ENCODE results near the gene EIF4E1B. TPM values are rescaled to one million over a fixed set of nuclear protein-coding genes. Genes with fewer than 3 reads are reported as not detected.
"Not testable (repeated sequence)": the region's sequence is repeated elsewhere in the genome, so short reads cannot be mapped to it uniquely, and the experiment has no call there.

EIF4E1B gene
- total RNA-seq, 2 experiments from 2014 or later = not detected

DNA sequence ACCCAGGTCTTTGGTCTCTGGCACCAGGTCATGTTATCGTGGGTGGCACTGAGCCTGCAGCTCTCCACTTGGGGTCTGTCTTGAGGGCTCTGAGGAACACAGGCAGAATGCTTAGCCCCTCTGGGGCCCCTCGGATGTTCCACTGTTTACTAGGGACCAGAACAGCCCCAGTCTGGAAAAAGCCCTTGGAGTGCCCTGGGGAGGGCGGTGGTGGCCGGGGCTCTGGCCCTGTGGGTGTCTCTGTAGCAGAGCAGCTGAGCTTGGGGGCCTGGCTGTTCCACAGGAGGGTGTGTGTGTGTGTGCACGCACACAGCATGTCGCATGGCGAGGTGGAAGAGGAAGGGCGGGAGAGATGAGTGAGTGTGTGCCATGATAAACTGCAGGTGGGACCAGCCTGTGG lies 35.9 kb upstream of the EIF4E1B start:
- Mint-ChIP-seq H3K4me3 (no peak overlapping the region), H3K27me3 (peaks cover 2% of the 10 kb centered on the region), H3K36me3 (ENCODE audit: low read depth) (no peaks in the 10 kb centered on the region), H3K27ac (no peak overlapping the region), H3K4me1 (peaks cover 5% of the 10 kb centered on the region), H3K9me3 (ENCODE audit: low read depth) (no peaks in the 10 kb centered on the region)
- no peak for DNase-seq
- intact Hi-C loops (cut with DNase I, micrococcal nuclease) = no loop called here
- POLR2A ChIA-PET = no interaction called here
- CTCF ChIA-PET = interaction anchor here (0.5 to 0.8 kb wide), 2 partner anchors 9 to 66 kb away, joined by 3 read pairs; no protein-coding TSS in a partner anchor
- no peak for ATAC-seq

DNA sequence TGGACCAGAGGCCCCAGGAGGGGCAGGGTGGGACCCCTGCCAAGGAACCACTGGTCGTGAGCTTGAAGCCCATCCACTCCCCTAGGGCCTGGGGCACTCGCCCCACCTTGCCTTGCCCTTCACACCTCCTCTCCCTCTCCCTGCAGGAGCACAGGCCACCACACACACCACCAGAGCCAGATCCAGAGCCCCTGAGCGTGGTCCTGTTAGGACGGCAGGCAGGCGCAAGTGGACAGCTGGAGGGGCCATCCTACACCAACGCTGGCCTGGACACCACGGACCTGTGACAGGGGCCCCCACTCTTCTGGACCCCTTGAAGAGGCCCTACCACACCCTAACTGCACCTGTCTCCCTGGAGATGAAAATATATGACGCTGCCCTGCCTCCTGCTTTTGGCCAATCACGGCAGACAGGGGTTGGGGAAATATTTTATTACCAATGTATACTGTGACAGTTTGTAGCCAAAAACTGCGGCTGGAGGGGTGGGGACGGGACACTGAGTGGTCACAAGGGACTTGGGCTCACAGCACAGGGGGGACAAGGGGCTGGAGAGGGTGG lies 35.0 kb upstream of the EIF4E1B start:
- H3K4me1 Mint-ChIP-seq = peaks cover 8% of the 10 kb centered on the region
- ChIA-PET POLR2A (interaction anchor here (0.6 kb wide), 1 partner anchor 12 kb away, joined by 4 read pairs; no protein-coding TSS in a partner anchor), CTCF (no interaction called here)
- H3K4me3 Mint-ChIP-seq = no peak overlapping the region
- intact Hi-C loops (cut with DNase I, micrococcal nuclease) = no loop called here
- no peaks in the 10 kb centered on the region for H3K9me3 Mint-ChIP-seq (ENCODE audit: low read depth)
- DNase-seq = no peak
- no peaks in the 10 kb centered on the region for H3K36me3 Mint-ChIP-seq (ENCODE audit: low read depth)
- H3K27me3 Mint-ChIP-seq = peaks cover 2% of the 10 kb centered on the region
- no peak overlapping the region for H3K27ac Mint-ChIP-seq
- no peak for ATAC-seq

DNA sequence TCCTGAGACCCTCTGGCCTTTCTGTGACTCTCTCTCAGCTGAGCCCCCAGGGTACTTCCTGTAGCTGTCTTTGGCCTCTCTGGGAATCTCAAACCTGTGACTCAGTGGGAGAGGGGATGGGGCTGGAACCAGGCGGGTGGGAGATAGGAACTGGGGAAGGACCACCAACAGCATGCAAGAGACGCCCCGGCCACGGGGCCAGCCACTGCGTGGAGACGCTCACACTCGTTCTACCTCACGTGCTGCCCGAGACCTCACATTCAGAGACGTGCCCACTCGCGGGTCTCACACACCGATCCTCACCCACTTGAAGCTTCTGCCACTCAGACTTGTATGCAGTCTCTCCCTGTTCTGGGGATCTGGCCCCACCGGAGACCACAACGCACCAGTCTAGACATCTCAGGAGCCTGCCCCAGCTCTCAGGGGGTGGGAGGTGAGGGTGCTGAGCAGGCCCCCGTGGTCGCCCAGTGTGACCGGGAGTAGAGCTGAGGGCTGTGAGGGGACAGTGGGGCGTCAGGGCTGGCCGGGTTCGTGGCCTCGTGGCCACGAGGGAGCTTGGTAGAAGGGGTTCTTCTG lies 34.3 kb upstream of the EIF4E1B start:
- H3K9me3 Mint-ChIP-seq (ENCODE audit: low read depth) = no peaks in the 10 kb centered on the region
- intact Hi-C loops (cut with DNase I, micrococcal nuclease) = loop anchor here in 1 of 2 experiments (2.0 kb wide), 1 partner anchor 53 kb away; no protein-coding TSS in a partner anchor
- peak overlapping the region; percentile 48 for H3K4me3 Mint-ChIP-seq
- peaks cover 2% of the 10 kb centered on the region for H3K27me3 Mint-ChIP-seq
- DNase-seq (no peak), ATAC-seq (no peak)
- H3K36me3 Mint-ChIP-seq (ENCODE audit: low read depth) = no peaks in the 10 kb centered on the region
- ChIA-PET POLR2A (interaction anchor here (0.6 kb wide), 1 partner anchor 1526 kb away, joined by 3 read pairs; no protein-coding TSS in a partner anchor), CTCF (interaction anchor here (0.5 to 1.0 kb wide), 5 partner anchors 9 to 115 kb away, joined by 3 to 5 read pairs (median 3); no protein-coding TSS in a partner anchor)
- H3K27ac Mint-ChIP-seq = peak overlapping the region; percentile 68
- peaks cover 8% of the 10 kb centered on the region for H3K4me1 Mint-ChIP-seq

DNA sequence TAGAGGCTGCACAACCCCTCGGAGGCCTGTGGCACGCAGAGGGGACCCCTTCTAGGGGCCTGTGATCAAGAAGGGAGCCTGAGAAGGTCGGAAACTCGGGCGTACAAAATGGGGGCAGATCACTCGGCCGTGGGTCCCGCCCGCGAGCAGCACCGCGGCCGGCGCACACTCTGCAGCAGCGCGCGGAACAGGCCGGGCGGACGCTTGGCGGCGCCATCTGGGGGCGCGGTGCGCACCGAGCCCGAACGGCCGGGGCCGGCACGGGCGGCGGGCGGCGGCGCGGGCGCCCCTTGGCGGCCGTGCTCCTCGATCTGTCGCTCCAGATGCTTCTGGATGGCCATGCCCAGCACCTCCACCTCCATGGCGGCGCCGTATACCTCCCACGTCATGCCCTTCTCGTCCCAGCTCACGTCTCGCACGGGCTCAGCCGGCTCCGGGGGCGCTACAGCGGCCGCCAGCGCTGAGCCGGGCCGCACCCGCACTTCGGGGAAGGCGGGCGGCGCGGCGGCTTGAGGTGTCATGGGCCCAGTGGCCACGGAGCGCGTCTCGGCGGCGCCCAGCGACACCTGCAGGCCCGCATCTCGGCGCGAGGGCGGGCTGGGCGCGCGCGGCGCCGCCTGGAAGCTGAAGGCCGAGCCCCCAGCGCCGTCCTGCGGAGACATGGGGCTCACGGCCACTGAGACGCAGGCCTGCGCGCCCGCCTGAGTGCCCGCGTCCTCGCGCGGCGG lies 33.6 kb upstream of the EIF4E1B start:
- H3K9me3 Mint-ChIP-seq (ENCODE audit: low read depth) = no peaks in the 10 kb centered on the region
- H3K27ac Mint-ChIP-seq = peak overlapping the region; percentile 68
- no peaks in the 10 kb centered on the region for H3K36me3 Mint-ChIP-seq (ENCODE audit: low read depth)
- intact Hi-C loops (cut with DNase I, micrococcal nuclease) = loop anchor here (1.0 to 2.0 kb wide), 4 partner anchors 13 to 181 kb away; partner anchors contain the start of genes CLTB (in 2 of the 2), FAF2 (in 1 of the 2) and GPRIN1 (in 1 of the 2)
- H3K4me3 Mint-ChIP-seq = peak overlapping the region; percentile 48
- CTCF ChIA-PET = interaction anchor here (0.7 to 1.0 kb wide), 3 partner anchors 10 to 73 kb away, joined by 3 to 5 read pairs (median 3); no protein-coding TSS in a partner anchor
- H3K4me1 Mint-ChIP-seq = peaks cover 8% of the 10 kb centered on the region
- POLR2A ChIA-PET = interaction anchor here (0.6 kb wide), 2 partner anchors 30 to 1526 kb away, joined by 3 read pairs; no protein-coding TSS in a partner anchor
- ATAC-seq (peak; percentile 87), DNase-seq (peak; percentile 81)
- peaks cover 2% of the 10 kb centered on the region for H3K27me3 Mint-ChIP-seq

DNA sequence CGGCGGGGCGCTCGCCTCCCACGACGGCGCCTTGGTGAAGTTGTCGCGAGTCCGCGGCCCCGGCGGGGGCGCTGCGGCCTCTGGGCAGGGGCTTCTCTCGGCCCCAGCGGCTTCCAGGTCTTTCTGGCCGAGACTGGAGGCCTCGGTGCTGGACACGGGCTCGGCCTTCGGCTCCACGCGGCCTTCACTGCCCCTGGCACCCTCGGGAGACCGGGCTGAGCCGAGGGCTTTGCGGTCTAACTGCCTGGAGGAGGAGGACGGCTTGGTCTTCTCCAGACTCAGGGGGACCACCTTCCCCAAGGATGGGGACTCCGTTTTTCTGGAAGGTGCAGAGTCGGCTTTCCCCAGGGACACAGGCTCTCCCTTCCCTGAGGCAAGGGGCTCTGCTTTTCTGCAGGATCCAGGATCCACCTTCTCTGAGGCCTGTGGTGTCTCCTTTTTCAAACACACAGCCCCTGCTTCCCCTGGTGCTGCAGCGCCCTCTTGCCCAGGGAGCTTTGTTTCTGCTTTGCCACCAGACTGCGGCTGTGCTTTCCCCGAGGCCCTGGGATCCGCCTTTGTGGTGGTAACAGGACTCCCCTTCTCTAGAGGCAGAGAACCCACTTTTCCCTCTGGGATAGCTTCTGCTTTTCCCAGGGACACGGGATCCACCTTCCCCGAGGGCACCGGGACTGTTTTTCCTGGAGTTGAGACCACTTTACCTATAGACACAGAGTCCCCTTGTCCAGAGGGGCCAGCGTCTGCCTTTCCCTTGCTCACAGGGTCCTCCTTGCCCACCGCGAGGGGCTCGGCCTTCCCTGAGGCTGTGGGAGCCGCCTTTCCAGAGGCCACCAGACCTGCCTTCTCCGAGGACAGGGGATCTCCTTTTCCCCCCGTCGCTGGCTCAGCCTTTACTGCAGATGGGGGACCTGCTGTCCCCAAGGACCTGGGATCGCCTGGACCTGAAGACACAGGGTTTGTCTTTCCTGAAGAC lies 32.8 kb upstream of the EIF4E1B start:
- CTCF ChIA-PET = interaction anchor here (0.6 to 0.7 kb wide), 3 partner anchors 15 to 376 kb away, joined by 3 read pairs; no protein-coding TSS in a partner anchor
- DNase-seq (peak; percentile 55), ATAC-seq (no peak)
- intact Hi-C loops (cut with DNase I, micrococcal nuclease) = loop anchor here (1.0 to 2.0 kb wide), 4 partner anchors 13 to 181 kb away; partner anchors contain the start of genes CLTB (in 2 of the 2), FAF2 (in 1 of the 2) and GPRIN1 (in 1 of the 2)
- no peaks in the 10 kb centered on the region for H3K36me3 Mint-ChIP-seq (ENCODE audit: low read depth)
- H3K27ac Mint-ChIP-seq = no peak overlapping the region
- H3K4me1 Mint-ChIP-seq = peaks cover 8% of the 10 kb centered on the region
- peak overlapping the region; percentile 24 for H3K4me3 Mint-ChIP-seq
- H3K27me3 Mint-ChIP-seq = peaks cover 2% of the 10 kb centered on the region
- H3K9me3 Mint-ChIP-seq (ENCODE audit: low read depth) = no peaks in the 10 kb centered on the region
- POLR2A ChIA-PET = interaction anchor here (0.6 kb wide), 1 partner anchor 29 kb away, joined by 3 read pairs; no protein-coding TSS in a partner anchor

DNA sequence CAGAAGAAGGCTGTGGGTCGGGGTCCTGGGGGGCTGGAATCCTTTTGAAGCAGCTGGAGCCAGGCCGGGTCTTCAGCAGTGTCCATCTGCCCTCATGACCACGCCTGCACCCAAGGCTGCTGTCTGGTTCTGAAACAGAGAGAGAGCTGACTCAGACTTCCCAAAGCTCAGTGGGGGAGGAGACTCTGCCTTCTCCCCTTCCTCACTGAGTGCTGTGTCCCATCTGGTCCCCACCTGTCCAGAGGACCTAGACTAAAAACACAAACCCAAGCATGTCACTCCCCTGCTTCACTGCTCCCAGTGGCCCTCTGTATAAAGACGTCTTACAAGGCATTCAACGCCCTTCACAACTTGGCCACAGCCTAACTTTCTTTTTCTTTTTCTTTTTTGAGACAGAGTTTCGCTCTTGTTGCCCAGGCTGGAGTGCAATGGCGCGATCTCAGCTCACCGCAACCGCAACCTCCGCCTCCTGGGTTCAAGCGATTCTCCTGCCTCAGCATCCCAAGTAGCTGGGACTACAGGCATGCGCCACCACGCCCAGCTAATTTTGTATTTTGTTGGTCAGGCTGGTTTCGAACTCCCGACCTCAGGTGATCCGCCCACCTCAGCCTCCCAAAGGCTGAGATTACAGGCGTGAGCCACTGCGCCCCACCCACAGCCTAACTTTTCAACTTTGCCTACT lies 30.6 kb upstream of the EIF4E1B start:
- ATAC-seq (peak; percentile 18), DNase-seq (peak; percentile 43)
- H3K9me3 Mint-ChIP-seq (ENCODE audit: low read depth); H3K36me3 Mint-ChIP-seq (ENCODE audit: low read depth); H3K27me3 Mint-ChIP-seq; intact Hi-C loops (cut with DNase I, micrococcal nuclease); H3K27ac Mint-ChIP-seq; H3K4me1 Mint-ChIP-seq; H3K4me3 Mint-ChIP-seq: not testable (repeated sequence)
- ChIA-PET POLR2A (interaction anchor here (0.7 kb wide), 1 partner anchor 30 kb away, joined by 3 read pairs; the partner anchor contains the start of gene SNCB), CTCF (interaction anchor here (0.6 kb wide), 1 partner anchor 8 kb away, joined by 3 read pairs; no protein-coding TSS in a partner anchor)

DNA sequence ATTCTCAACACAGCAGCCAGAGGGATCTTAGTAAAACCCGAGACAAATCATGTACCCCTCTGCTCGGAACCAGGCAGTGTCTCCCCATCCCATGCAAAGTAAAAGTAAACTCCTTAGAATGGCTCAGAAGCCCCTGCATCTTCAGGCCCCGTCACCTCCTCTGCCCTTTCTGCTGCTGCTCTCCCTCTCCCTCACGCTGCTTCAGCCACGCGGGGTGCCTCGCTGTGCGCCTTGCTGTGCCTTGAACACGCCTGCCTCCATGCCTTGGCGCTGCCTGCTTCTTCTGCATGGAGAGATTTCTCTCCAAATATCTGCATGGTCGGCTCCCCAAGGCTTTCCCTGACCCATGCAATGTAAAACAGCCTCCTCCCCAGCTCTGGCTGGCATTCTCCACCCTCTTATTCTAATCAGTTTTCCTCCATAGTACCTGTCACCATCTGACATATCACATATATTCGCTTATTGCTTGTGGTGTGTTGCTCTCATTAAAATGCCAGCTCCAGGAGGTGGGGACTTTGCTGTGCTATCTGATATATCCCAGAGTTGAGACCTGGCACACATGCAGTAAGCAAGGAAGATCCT lies 28.5 kb upstream of the EIF4E1B start:
- H3K4me3 Mint-ChIP-seq = no peak overlapping the region
- H3K9me3 Mint-ChIP-seq (ENCODE audit: low read depth) = no peaks in the 10 kb centered on the region
- H3K4me1 Mint-ChIP-seq = peaks cover 3% of the 10 kb centered on the region
- intact Hi-C loops (cut with DNase I, micrococcal nuclease) = no loop called here
- H3K27me3 Mint-ChIP-seq = peaks cover 2% of the 10 kb centered on the region
- ATAC-seq (no peak), DNase-seq (no peak)
- CTCF ChIA-PET = interaction anchor here (0.7 to 1.5 kb wide), 3 partner anchors 16 to 234 kb away, joined by 3 read pairs; no protein-coding TSS in a partner anchor
- POLR2A ChIA-PET = no interaction called here
- no peaks in the 10 kb centered on the region for H3K36me3 Mint-ChIP-seq (ENCODE audit: low read depth)
- H3K27ac Mint-ChIP-seq = no peak overlapping the region

DNA sequence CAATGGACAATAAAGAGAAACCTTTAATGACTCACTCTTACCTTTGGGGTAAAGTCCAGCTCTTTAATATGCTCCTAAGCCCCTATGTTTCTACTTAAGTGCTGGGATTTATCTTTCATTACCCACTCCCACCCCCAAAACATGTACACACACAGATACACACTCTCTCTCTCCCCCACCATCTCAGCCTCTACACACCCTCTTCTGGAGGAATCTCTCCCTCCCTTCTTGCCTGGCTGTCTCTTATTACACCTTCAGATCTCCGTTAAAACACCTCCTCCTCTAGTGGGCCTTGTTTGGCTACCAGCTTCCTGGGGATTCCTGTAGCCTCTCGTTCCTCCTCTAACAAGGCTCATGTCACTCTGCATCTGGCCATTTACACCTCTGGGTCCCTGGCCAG lies 27.4 kb upstream of the EIF4E1B start:
- H3K27ac Mint-ChIP-seq = no peak overlapping the region
- peaks cover 3% of the 10 kb centered on the region for H3K4me1 Mint-ChIP-seq
- ChIA-PET CTCF (interaction anchor here (0.7 kb wide), 1 partner anchor 9 kb away, joined by 3 read pairs; no protein-coding TSS in a partner anchor), POLR2A (no interaction called here)
- no peaks in the 10 kb centered on the region for H3K36me3 Mint-ChIP-seq (ENCODE audit: low read depth)
- H3K4me3 Mint-ChIP-seq = no peak overlapping the region
- no peak for ATAC-seq
- no peak for DNase-seq
- H3K9me3 Mint-ChIP-seq (ENCODE audit: low read depth) = no peaks in the 10 kb centered on the region
- H3K27me3 Mint-ChIP-seq = peaks cover 2% of the 10 kb centered on the region
- intact Hi-C loops (cut with DNase I, micrococcal nuclease) = no loop called here

DNA sequence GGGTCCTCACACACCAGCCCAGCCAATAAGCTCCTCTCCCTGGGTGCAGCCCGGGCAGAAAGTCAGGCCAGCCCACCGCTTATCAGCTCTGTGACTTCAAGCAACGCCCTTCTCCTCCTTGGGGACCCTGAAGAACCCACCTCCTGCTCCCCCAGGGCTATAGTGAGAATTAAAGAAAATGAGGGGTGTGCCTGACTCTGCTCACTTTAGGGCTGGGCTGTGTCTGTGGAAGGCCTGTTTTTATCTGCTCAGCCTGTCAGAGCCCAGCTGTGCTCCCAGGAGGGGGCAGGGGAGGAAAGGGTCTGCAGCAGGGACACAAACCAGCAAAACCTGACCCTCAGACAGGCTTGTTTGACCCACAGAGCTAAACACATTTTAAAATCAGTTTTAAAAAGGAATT lies 24.4 kb upstream of the EIF4E1B start:
- H3K9me3 Mint-ChIP-seq (ENCODE audit: low read depth) = no peaks in the 10 kb centered on the region
- CTCF ChIA-PET = interaction anchor here (0.6 to 0.9 kb wide), 2 partner anchors 177 to 207 kb away, joined by 3 to 4 read pairs; no protein-coding TSS in a partner anchor
- intact Hi-C loops (cut with DNase I, micrococcal nuclease) = no loop called here
- ATAC-seq = no peak
- POLR2A ChIA-PET = no interaction called here
- H3K4me1 Mint-ChIP-seq = peaks cover 10% of the 10 kb centered on the region
- peaks cover 9% of the 10 kb centered on the region for H3K27me3 Mint-ChIP-seq
- no peak for DNase-seq
- H3K36me3 Mint-ChIP-seq (ENCODE audit: low read depth) = no peaks in the 10 kb centered on the region
- no peak overlapping the region for H3K4me3 Mint-ChIP-seq
- H3K27ac Mint-ChIP-seq = no peak overlapping the region

DNA sequence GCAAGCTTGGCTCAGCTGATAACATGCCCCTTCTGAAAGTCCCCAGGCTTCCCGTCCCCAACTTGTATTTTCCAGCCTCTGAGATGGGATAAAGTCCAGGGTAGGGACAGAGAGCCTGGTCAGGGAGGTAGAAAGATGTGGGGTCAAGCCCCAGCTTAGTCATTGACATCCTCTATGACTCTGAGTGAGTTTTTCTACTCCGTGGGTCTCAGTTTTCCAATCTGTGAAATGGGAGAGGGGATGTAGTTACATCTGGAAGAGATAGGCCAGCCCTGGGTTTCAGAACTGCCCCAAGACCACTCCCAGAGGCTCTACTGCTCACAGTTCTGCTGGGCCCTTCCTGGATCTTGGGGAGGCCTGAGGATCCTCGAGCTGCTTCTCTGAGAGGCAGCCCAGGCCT lies 23.6 kb upstream of the EIF4E1B start:
- Mint-ChIP-seq H3K9me3 (ENCODE audit: low read depth) (no peaks in the 10 kb centered on the region), H3K4me3 (no peak overlapping the region), H3K4me1 (peaks cover 10% of the 10 kb centered on the region), H3K27me3 (peaks cover 15% of the 10 kb centered on the region), H3K36me3 (ENCODE audit: low read depth) (no peaks in the 10 kb centered on the region), H3K27ac (no peak overlapping the region)
- POLR2A ChIA-PET = no interaction called here
- CTCF ChIA-PET = interaction anchor here (0.6 to 0.9 kb wide), 2 partner anchors 178 to 206 kb away, joined by 3 to 4 read pairs; no protein-coding TSS in a partner anchor
- intact Hi-C loops (cut with DNase I, micrococcal nuclease) = no loop called here
- no peak for ATAC-seq
- no peak for DNase-seq
